SK-N-SH (cell line): ENCODE results near the gene RMC1. TPM values are rescaled to one million over a fixed set of nuclear protein-coding genes. Genes with fewer than 3 reads are reported as not detected.

Experiments
- CTCF ChIA-PET: fragments of 300-600, 350-600 bp; formaldehyde crosslinking; extraction: SDS; loops from one replicate; lab custom pipeline; 2021; lab: Yijun Ruan, JAX
- POLR2A ChIA-PET: fragments of 350-600 bp; sonication (Branson Sonifier 250); formaldehyde crosslinking; extraction: SDS; loops from one replicate; lab custom pipeline; 2020; ENCODE audit warnings: antibody characterized with exemption, inconsistent platforms; lab: Yijun Ruan, JAX
- DNase-seq: peaks from one replicate; pipeline ENCODE4 v3.0.0; 2012
- H2AFZ ChIP-seq: fragments of 200-600 bp; sonication (generic); 2 replicates; pipeline ENCODE4 v1.8.1; 2016; ENCODE audit warnings: antibody characterized with exemption, mild to moderate bottlenecking, low read depth
- H3F3A ChIP-seq: fragments of 200-600 bp; sonication (generic); replicated peaks from 2 replicates; pipeline ENCODE3; 2016; ENCODE audit warnings: antibody characterized with exemption, mild to moderate bottlenecking; ENCODE audit not compliant: insufficient read depth
- H3K27ac ChIP-seq, 2 experiments: fragments of 200-500 bp in 1 of 2; fragments of 200-600 bp in 1 of 2; sonication (Bioruptor generic) in 1 of 2; sonication (generic), shearing (Covaris generic) in 1 of 2; 2 replicates each; pipeline versions ENCODE4 v1.5.1 to v1.6.1; 2014 to 2016; ENCODE audit warnings: low read depth in 2 of 2, inconsistent platforms in 1 of 2, low read length in 1 of 2, mild to moderate bottlenecking in 1 of 2, mixed read lengths in 1 of 2
- H3K27me3 ChIP-seq: fragments of 200-600 bp; sonication (generic), shearing (Covaris generic); 2 replicates; pipeline ENCODE4 v1.6.1; 2016; ENCODE audit warnings: mixed run types; ENCODE audit not compliant: insufficient read depth
- H3K36me3 ChIP-seq, 2 experiments: fragments of 200-500 bp in 1 of 2; fragments of 200-600 bp in 1 of 2; sonication (Bioruptor generic) in 1 of 2; sonication (generic) in 1 of 2; replicated peaks in 1 of 2; 2 replicates each; pipeline versions ENCODE3 to v1.5.1; 2014 to 2016; ENCODE audit warnings: low read length in 1 of 2, mild to moderate bottlenecking in 1 of 2; ENCODE audit not compliant: insufficient read depth in 2 of 2, control insufficient read depth in 1 of 2
- H3K4me1 ChIP-seq, 2 experiments: fragments of 200-500 bp in 1 of 2; fragments of 200-600 bp in 1 of 2; sonication (Bioruptor generic) in 1 of 2; sonication (generic), shearing (Covaris generic) in 1 of 2; 2 replicates each; pipeline versions ENCODE4 v1.5.1 to v1.6.1; 2014 to 2016; ENCODE audit warnings: low read depth in 1 of 2, low read length in 1 of 2, mixed run types in 1 of 2; ENCODE audit not compliant: insufficient read depth in 2 of 2, control insufficient read depth in 1 of 2
- H3K4me2 ChIP-seq: fragments of 200-600 bp; sonication (generic), shearing (Covaris generic); 2 replicates; pipeline ENCODE4 v1.6.1; 2017; ENCODE audit warnings: mixed run types
- H3K4me3 ChIP-seq, 2 experiments: fragments of 200-500 bp in 1 of 2; fragments of 200-600 bp in 1 of 2; sonication (Bioruptor generic) in 1 of 2; sonication (generic), shearing (Covaris generic) in 1 of 2; 2 replicates each; pipeline versions ENCODE4 v1.5.1 to v1.8.1; 2014 to 2016; ENCODE audit warnings: low read depth in 2 of 2, inconsistent platforms in 1 of 2, low read length in 1 of 2, mild to moderate bottlenecking in 1 of 2, mixed read lengths in 1 of 2, moderate library complexity in 1 of 2
- H3K79me2 ChIP-seq: fragments of 200-600 bp; sonication (generic); 2 replicates; pipeline ENCODE4 v1.8.1; 2017; ENCODE audit warnings: mild to moderate bottlenecking; ENCODE audit not compliant: insufficient read depth
- H3K9ac ChIP-seq: fragments of 200-600 bp; sonication (generic); 2 replicates; pipeline ENCODE4 v1.6.1; 2017; ENCODE audit warnings: mixed run types
- H3K9me2 ChIP-seq: fragments of 200-600 bp; sonication (generic); 2 replicates; pipeline ENCODE4 v1.6.1; 2017; ENCODE audit warnings: mixed run types
- H3K9me3 ChIP-seq: fragments of 200-600 bp; sonication (generic); 2 replicates; pipeline ENCODE4 v1.6.1; 2017; ENCODE audit warnings: mixed run types, mild to moderate bottlenecking, moderate library complexity
- H4K20me1 ChIP-seq: fragments of 200-600 bp; sonication (generic); 2 replicates; pipeline ENCODE4 v1.6.1; 2017; ENCODE audit warnings: mild to moderate bottlenecking, mixed run types; ENCODE audit not compliant: insufficient read depth
- EP300 ChIP-seq, 2 experiments: IDR thresholded peaks; 2 replicates each; pipeline versions ENCODE4 v1.4.0 to v1.6.1; 2012; ENCODE audit warnings: borderline replicate concordance in 1 of 2, low read depth in 1 of 2, low read length in 1 of 2
- NRF1 ChIP-seq: IDR thresholded peaks from 2 replicates; pipeline ENCODE4 v1.6.1; 2012; ENCODE audit warnings: low read depth, mild to moderate bottlenecking, low read length
- TAF1 ChIP-seq: IDR thresholded peaks from 2 replicates; pipeline ENCODE4 v1.6.1; 2012; ENCODE audit warnings: low read depth, mild to moderate bottlenecking, low read length, moderate library complexity, borderline replicate concordance
- TEAD4 ChIP-seq: IDR thresholded peaks from 2 replicates; pipeline ENCODE4 v1.4.0; 2012; ENCODE audit warnings: mild to moderate bottlenecking, borderline replicate concordance; ENCODE audit not compliant: insufficient read depth
- ZBTB33 ChIP-seq: IDR thresholded peaks from 2 replicates; pipeline ENCODE4 v1.4.0; 2012; ENCODE audit warnings: low read depth, borderline replicate concordance
- WGBS: methylation state at CpG from one replicate; pipeline ENCODE4 v1.1.6; 2017; ENCODE audit warnings: low lambda C conversion rate; 5-methylcytosine and 5-hydroxymethylcytosine counted together
- polyA plus RNA-seq, 3 experiments: library from polyadenylated mRNA; depleted of rRNA; stranded (reverse); fragments of >200 nt; gene quantifications; 2 replicates each; pipeline ENCODE4 v1.2.3, GENCODE V29; 2012

RMC1 gene
- polyA plus RNA-seq, 1 of the 3 experiments (the other 2 are of a cell fraction): 26.4 TPM

DNA sequence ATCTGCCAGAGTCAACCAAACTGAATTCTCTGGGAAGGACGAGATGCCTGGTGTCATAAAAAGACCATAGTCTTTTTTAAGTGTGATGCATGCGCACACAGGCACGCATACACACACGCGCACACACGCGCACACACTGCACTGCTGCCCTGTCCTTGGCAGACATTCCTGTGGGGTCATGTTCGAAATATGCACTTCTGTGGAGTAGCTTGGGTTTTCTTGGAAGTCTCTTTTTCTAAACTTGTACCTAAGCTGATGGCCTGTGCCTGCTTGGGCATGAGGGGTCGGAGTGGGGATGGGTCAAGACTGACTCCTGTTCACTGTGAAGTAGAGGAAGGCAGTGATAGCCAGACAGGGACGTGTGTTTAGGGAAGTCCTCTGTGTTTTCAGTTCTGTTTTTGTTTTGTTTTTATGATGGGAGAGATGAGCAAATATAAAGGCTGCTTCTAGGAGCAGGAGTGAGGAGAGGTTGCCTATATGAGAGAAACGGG, 4.0 kb upstream of the RMC1 start:
- no peaks in the 10 kb centered on the region for H3K27me3 ChIP-seq
- 67% methylated on average over 11 of the region's 11 CpGs for WGBS
- H3K36me3 ChIP-seq: no peaks in the 10 kb centered on the region
- H3K27ac ChIP-seq: no peak overlapping the region
- POLR2A ChIA-PET: no interaction called here
- H3K9me3 ChIP-seq: no peaks in the 10 kb centered on the region
- 0 out of 2 replicates have a peak overlapping the region, but pooled peaks have one; percentile 12 for H3K4me2 ChIP-seq
- no peak for TF ChIP-seq TEAD4
- H3K79me2 ChIP-seq: peaks cover 9% of the 10 kb centered on the region
- H3F3A ChIP-seq: peaks cover 4% of the 10 kb centered on the region
- CTCF ChIA-PET: interaction anchor here (0.8 to 2.5 kb wide), 21 partner anchors 9 to 700 kb away, joined by 3 to 22 read pairs (median 5); partner anchors contain the start of gene NPC1
- H2AFZ ChIP-seq: peak overlapping the region; percentile 70; the same call in 1 of the 2 replicates
- H3K9me2 ChIP-seq: no peaks in the 10 kb centered on the region
- H4K20me1 ChIP-seq: 0 out of 2 replicates have a peak, but pooled peaks cover 1% of the 10 kb centered on the region
- peaks cover 2 to 7% of the 10 kb centered on the region in 2 experiments; a peak in 1 of 4 replicates for H3K4me1 ChIP-seq
- H3K9ac ChIP-seq: no peak overlapping the region
- DNase-seq: no peak
- no peak overlapping the region for H3K4me3 ChIP-seq

GRCh38 chr18:23501626-23502025, 1.7 kb upstream of the RMC1 start:
- CTCF ChIA-PET: interaction anchor here (1.8 kb wide), 1 partner anchor 14 kb away, joined by 6 read pairs; no protein-coding TSS in a partner anchor
- 95% methylated on average over 6 of the region's 6 CpGs for WGBS

More at GRCh38 chr18:23501626-23502025, 1.7 kb upstream of the RMC1 start:
- Histone ChIP-seq H3K27me3 (no peaks in the 10 kb centered on the region), H3K9me3 (no peaks in the 10 kb centered on the region), H2AFZ (no peak overlapping the region), H3K9ac (no peak overlapping the region), H3K27ac (no peak overlapping the region), H4K20me1 (0 out of 2 replicates have a peak, but pooled peaks cover 7% of the 10 kb centered on the region), H3K36me3 (peaks cover 0 to 4% of the 10 kb centered on the region in 2 experiments), H3K4me3 (no peak overlapping the region), H3K9me2 (no peaks in the 10 kb centered on the region), H3F3A (peaks cover 5% of the 10 kb centered on the region), H3K79me2 (peaks cover 32% of the 10 kb centered on the region), H3K4me2 (no peak overlapping the region), H3K4me1 (peaks cover 8 to 16% of the 10 kb centered on the region in 2 experiments; a peak in 1 of 4 replicates)
- POLR2A ChIA-PET: interaction anchor here (0.7 kb wide), 1 partner anchor 311 kb away, joined by 4 read pairs; no protein-coding TSS in a partner anchor
- TF ChIP-seq TAF1: no peak
- TF ChIP-seq ZBTB33: no peak
- TF ChIP-seq NRF1: no peak
- no peak for TF ChIP-seq EP300 (IDR thresholded peaks at IDR 0.05; ENCODE audit: borderline replicate concordance in 1 of 2, low read depth in 1 of 2, low read length in 1 of 2)
- no peak for DNase-seq
